Cardiac fibroblast (primary cell): ENCODE measurements around the gene TBXAS1.

Experiments used
- DNase-seq, 2 donors: peaks; one replicate each; pipeline versions ENCODE4 v3.0.0 to v3.0.0-alpha.2; 2010; ENCODE audit warnings: low read depth in 2 of 2
- H3K4me3 ChIP-seq, 2 donors: replicated peaks in 1 of 2; 1 replicate in 1 of 2; 2 replicates in 1 of 2; pipeline ENCODE4 v1.5.1; 2011; ENCODE audit warnings: low read depth in 2 of 2, low read length in 2 of 2, mild to moderate bottlenecking in 2 of 2, moderate library complexity in 1 of 2
- TF ChIP-seq, protein P1 (sequence below): IDR thresholded peaks from one replicate; pipeline ENCODE4 v1.5.1; 2011; ENCODE audit warnings: low read depth, mild to moderate bottlenecking, low read length, inconsistent platforms

TBXAS1 gene

DNA sequence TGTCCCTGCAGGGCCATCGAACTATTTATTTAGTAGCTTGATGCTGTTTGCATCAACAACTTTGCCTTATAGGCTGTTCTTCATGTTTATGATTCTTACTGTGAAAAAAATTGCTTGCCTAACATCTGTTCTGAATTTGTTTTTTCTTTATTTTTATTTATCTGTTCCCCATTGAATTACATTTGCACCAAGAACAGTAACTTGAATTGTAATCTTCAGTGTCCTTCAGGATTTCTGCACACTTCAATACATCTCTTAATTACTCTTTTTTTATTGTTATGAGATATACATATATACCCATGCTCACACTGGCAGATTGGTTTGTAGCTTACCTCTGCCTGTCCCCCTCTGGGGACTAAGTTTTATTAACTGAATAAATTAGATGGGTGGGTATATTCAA lies 64.4 kb downstream of the TBXAS1 start:
- TF ChIP-seq, protein P1, sequence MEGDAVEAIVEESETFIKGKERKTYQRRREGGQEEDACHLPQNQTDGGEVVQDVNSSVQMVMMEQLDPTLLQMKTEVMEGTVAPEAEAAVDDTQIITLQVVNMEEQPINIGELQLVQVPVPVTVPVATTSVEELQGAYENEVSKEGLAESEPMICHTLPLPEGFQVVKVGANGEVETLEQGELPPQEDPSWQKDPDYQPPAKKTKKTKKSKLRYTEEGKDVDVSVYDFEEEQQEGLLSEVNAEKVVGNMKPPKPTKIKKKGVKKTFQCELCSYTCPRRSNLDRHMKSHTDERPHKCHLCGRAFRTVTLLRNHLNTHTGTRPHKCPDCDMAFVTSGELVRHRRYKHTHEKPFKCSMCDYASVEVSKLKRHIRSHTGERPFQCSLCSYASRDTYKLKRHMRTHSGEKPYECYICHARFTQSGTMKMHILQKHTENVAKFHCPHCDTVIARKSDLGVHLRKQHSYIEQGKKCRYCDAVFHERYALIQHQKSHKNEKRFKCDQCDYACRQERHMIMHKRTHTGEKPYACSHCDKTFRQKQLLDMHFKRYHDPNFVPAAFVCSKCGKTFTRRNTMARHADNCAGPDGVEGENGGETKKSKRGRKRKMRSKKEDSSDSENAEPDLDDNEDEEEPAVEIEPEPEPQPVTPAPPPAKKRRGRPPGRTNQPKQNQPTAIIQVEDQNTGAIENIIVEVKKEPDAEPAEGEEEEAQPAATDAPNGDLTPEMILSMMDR = no peak
- no peak overlapping the region for H3K4me3 ChIP-seq
- no peak for DNase-seq

- DNase-seq = no peak
- H3K4me3 ChIP-seq = no peak overlapping the region
- TF ChIP-seq, protein P1 = no peak
Measured at GRCh38 chr7:139893999-139894398, 64.9 kb downstream of the TBXAS1 start.

DNA sequence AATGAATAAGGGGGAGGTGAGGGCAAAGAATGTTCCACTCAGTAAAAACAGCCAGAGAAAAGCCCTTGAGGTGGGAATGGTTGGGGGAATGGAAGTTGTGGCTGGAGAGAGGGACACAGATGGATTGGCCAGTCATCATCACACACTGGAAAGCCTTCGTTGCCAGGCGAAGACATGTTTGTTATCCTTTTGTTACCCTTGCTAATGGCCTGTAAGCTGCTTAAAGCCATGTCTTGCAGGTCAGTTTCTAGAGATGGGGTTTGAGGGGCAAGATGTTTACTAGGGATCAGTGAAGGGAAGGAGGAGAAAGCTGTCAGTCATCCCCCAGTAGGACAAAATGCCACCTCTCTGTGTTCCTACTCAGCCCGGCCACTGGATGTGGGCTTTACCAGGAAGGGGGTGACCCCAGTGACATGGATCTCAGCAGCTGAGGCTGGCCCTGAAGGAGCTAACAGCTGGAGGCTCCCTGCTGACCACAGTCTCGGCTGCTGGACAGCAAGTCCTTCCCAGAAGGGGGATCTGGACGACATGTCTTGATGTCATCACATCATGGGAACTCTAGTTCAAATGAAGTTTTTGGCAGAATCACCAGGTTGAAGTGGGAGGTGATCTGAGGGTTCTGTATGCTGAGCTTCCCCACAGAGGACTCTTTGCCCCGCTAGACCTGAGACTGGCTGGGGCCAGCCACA lies 66.2 kb downstream of the TBXAS1 start:
- DNase-seq = no peak
- H3K4me3 ChIP-seq = no peak overlapping the region
- TF ChIP-seq, protein P1 = no peak

GRCh38 chr7:139896288-139896687 lies 67.2 kb downstream of the TBXAS1 start:
- H3K4me3 ChIP-seq = no peak overlapping the region
- TF ChIP-seq, protein P1 = no peak
- no peak for DNase-seq

GRCh38 chr7:139896831-139897230 lies 67.8 kb downstream of the TBXAS1 start:
- TF ChIP-seq, protein P1 = no peak
- peak in 1 of 2 donors; percentile 66 for DNase-seq
- H3K4me3 ChIP-seq = no peak overlapping the region

DNA sequence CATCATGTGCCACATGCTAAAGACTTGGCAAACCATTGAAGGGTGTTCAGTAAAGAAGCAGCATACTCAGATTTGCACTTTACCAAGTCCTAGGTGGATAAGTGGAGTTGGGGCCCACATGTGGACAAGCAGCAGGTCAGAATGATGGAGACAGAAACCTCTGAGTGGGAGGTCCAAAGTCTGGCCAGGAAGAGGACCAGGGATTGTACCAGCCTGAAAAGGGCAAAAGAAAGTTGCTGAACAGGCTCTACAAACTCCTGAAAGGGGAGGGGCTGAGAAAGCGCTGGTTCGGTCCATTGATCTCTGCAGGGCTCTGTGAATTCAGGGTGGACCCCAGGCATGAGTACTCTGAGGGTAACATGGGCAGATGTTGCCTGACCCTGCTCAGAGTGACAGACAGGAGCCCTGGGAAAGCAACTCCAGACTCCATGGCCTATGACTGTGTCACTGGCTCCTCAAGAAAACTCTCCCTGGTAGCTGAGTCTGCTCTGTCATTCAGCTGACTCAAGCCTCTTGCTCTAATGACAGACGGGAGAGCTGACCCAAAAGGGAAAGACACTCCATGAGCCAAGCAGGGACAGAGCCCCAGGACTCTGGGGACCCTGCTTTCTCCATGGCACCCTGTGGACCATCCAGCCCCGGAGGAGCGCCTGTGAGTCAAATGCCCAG lies 68.5 kb downstream of the TBXAS1 start:
- TF ChIP-seq, protein P1 = no peak
- no peak overlapping the region for H3K4me3 ChIP-seq
- no peak for DNase-seq
